COR-L47 (cell line): ENCODE results near the gene PRPS1.
A peak's percentile ranks its signal among the peaks of the same experiment; 100 is the strongest.
"Not testable (repeated sequence)": the region's sequence is repeated elsewhere in the genome, so short reads cannot be mapped to it uniquely, and the experiment has no call there.

Experiments
- DNase-seq: peaks from one replicate; lab custom pipeline; 2025; lab: John Stamatoyannopoulos, UW

Gene PRPS1

DNA sequence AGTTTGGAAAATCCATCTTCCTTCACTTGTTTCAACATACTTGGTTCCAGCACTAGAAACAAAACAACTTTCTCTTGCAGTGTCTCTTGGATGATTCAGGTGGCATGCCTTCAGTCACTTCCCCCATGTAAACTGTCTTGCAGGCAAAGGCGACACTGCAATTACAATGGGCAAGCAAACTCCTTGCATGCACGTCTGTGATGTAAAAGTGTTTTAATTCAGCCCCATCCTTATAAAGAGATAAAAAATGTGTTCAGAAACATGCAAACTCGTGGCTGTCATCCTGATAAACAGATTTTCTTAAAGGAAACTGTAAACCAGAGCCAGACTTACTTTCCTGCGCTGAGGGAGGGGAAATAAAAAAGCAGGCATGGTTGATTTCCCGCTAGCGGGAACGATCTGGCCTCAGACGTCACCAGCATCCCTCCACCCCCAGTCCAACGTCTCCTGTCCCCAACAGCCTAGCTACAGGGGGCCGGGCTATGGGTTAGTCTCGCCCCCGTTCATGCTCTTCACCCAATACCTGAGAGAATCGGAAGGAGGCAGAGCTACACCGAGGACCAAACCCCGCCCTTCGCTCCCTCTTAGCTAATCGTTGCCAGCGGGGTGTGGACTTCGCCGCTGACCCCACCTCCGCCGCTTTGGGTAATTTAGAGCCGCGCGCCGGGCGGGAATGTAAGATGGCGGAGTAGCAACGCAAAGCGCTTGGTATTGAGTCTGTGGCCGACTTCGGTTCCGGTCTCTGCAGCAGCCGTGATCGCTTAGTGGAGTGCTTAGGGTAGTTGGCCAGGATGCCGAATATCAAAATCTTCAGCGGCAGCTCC is at the start of gene PRPS1:
TSS of gene PRPS1 (plus strand) at position 673 of the 824 bp plus-strand sequence. CDS start at position 792, 119 bp downstream.
- peak; percentile 92 for DNase-seq

DNA sequence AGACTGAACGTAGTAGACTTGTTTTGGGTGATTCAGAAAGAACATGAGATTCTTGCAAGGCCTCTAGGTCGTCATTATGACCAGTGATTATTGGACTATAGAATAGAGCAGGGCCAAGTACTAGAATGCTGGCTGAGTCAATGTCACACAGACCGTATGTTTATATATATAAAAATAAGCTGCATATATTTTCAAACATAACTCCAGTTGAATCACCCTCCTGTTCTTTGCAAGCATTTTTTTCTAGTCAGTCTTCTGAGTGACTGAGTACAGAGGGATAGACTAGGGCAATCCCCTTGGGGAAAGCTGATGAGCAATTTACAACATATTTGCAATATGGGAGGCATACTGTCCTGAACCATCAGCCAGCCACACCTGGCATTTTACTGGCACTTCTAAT is 48.4 kb upstream of the PRPS1 start:
- no peak for DNase-seq

DNA sequence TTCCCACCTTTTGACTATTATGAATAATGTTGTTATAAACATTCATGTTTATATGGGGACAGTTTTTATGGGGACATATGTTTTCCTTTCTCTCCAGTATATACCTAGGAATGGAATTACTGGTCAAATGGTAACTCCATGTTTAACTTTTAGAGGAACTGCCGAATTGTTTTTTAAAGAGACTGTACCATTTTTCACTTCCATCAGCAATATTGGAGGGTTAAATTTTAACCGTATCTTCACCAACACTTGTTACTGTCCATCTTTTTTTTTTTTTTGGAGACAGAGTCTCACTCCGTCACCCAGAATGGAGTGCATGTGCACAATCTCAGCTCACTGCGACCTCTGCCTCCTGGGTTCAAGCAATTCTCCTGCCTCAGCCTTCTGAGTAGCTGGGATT is 46.4 kb upstream of the PRPS1 start:
- no peak for DNase-seq

DNA sequence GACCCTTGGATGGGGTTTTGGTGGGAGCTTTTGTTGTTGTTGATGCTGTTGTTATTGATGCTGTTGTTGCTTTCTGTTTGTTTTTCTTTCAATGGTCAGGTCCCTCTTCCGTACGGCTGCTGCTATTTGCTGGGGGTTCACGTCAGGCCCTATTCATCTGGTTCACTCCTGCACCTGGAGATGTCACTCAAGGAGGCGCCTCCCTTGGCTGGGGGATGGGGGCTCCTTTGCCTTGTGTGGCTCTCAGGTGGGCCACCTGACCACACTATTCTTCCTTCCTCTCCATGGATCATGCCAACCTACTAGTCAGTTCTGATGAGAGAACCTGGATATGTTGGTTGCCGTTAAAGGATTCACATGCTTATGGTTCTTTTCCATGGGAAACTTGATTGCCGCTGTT is 39.1 kb upstream of the PRPS1 start:
- no peak for DNase-seq

DNA sequence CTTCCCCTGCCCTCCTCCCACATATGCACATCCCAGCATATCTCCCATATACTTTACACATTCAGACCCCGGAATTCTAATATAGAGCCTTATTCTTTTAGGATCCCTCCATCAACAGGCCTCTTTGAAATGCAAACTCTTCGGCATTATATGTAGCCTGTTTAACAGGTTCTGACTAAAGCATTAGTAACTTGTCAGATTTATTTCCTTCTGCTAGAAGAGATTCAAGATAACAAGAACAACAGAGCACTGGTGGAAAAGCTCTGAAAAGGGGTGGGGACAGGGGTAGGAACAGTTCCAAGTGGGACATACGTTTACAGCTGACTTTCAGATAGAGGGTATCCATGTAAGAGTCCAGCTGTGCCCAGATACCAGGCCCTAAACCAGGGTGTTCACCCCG is 31.7 kb upstream of the PRPS1 start:
- no peak for DNase-seq

DNA sequence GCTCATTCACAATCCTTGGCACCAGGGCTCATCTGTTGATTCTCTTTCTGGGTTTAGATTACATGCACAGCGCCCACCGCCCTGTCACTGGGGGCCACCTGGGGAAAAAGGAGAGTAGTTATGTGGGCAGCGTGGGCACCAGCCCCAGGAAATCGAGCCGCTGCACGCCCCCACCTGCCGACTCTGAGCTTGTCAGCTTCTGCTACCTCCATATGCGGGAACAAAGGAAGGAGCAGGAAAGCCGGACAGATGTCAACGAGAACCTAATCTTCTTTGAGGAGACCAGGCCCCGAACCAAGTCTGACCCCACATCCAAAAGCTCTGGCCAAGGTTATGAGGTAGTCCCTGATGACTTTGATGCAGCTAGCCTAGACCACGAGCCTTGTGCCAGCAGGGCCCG is 31.0 kb upstream of the PRPS1 start:
- no peak for DNase-seq

DNA sequence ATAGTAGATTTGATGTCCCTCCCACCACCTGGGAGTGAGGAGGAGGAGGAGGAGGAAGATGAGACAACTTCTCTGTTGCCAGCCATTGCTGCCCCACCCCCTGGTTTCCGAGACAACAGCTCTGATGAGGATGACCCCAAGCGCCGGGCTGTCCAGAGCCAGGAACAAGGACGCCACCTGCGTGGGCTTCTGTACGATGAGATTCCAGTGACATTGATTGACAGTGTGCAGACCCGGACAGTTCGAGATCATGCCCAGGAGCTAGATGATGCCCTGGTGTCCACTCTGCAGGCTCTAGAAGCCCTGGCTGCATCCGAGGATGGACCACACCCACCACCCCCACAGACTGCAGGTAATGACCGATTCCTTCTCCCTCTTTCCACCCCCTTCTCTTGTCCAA is 30.5 kb upstream of the PRPS1 start:
- DNase-seq, result no peak

DNA sequence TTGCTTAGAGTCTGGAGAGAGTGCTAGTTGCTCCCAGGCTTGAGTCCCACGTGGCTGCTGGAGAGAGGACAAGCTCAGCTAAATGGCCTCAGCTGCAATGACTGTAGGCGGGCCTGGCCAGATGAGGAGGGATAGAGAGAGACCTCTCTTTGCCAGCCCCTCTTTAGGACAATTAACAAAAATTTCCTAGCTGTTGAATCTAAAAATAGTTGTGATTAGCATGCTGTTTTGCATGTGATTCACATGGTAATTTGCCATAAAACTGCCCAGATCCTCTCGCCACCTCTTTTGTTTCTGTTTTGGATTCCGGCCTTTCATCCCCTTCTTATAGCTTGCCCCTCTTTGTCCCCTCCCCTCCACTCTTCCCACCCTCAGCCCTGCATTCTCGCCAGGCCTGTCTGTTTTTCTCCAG is 28.9 kb upstream of the PRPS1 start:
- DNase-seq, result no peak

DNA sequence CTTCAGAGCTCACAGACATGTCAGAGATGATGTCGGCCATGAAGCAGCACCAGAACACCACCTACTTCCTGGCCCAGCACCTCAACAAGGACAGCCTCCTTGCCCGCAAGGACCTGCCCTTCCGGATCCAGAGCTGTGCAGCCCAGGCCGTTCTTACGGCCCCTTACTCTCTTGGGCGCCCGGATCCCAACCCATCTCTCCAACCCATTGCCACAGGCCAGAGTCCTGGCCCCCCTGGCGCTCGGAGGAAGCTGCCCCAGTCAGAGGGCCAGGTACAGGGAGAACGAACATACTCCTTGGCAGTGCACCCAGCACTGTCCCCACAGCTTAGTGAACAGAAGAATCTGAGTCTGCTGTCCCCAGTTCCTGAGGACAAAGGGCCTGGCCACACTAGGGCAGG is 27.9 kb upstream of the PRPS1 start:
- DNase-seq, result no peak

DNA sequence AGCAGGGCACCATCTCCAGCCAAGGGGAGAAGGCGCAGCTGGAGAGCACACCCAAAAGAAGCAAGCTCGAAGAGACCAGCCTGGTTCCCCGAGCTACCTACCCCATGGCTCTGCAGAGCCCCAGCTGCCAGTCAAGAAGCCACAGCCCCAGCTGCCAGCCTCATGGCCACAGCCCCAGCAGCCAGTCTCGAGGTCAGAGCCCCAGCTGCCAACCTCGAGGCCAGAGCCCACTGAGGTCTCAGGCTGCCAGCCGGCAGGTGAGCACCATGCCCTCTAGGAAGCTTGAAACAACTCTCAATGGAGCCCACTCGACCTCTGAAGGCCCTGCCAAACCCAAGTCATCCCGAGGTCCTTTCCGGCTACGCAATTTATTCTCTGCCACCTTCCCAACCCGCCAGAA is 27.0 kb upstream of the PRPS1 start:
- DNase-seq, result no peak

DNA sequence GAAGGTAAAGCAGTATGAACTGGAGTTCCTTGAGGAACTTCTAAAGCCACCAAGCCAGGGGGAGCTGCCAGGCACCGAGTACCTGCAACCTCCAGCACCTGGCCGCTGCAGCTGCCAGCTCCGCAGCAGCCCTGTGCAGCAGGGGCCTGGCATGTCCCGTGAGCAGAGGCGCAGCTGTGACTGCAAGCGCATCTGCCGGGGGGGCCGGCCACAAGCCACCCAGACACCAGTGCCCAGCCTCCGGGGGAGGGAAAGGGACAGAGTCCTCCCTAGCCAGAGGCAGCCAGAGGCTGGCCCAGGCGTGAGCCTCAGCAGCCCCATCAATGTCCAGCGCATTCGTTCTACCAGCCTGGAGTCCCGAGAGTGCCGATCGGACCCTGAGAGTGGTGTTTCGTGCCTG is 26.6 kb upstream of the PRPS1 start:
- no peak for DNase-seq

DNA sequence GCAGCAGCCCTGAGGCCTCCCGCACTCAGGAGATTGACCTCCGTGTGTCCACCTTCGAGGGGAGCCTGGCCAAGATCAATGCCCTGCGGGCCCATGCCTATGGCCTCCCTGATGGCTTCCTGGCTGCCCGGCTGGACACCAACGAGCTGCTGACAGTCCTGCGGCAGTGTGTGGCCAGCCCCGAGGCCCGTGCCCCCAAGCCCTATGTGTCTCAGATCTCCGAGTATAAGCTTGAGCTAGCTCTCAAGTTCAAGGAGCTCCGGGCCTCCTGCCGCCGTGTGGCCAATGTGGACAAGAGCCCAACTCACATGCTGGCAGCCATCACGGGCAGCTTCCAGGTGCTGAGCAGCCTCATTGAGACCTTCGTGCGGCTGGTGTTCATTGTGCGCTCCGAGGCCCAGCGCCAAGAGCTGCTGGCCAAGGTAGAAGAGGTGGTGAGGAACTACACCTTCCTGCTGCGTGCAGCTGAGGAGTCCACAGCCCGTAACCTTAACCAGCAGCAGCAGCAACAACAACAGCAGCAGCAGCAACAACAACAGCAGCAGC is 25.5 kb upstream of the PRPS1 start:
- no peak for DNase-seq

DNA sequence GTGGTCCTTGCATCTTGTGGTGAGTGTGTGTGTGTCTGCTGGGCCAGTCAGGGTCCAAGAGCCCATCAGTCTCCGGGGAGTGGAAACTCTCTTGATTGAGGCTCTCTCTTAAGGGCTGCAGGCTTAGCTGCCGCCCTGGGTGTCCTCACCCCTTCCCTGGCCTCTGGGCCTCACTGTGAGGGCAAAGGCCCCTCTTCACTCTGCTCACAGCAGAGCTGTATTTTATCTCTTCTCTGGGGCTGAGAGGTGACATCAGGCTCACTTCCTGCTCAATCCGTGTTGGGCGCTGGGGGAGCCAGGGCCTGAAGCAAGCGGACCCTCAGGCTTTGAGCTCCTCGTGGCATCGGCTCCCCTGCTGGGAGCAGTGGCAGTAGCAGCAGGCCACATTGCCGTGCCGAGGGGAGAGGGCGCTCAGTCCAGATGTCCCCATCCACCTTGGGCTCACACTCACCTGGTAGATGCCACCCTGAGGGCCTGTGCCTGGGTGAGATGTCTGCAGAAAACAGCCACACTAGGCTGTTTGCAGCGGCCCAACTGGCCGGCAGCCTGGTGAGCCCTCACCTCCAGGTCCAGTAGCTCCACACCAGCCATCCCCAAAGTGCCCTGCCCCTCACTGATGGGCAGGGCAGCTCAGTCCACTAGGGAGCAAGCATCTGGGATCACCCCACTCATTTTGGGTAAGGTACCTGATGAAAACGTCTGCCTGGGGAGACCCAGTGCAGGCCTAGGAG is 24.7 kb upstream of the PRPS1 start:
- no peak for DNase-seq

DNA sequence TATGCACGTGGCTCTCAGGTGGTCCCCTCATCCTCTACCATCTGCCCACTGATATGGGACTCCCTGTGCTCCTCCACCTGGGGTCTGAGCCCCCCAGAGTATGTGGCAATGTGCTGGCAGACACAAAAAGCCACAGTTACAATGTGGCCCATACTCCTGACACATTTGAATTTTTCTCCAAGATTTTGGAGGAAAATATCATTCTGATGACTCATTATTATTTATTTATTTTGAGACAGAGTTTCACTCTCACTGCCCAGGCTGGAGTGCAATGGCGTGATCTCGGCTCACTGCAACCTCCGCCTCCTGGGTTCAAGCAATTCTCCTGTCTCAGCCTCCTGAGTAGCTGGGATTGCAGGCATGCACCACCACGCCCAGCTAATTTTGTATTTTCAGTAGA is 19.2 kb upstream of the PRPS1 start:
- not testable (repeated sequence) for DNase-seq

DNA sequence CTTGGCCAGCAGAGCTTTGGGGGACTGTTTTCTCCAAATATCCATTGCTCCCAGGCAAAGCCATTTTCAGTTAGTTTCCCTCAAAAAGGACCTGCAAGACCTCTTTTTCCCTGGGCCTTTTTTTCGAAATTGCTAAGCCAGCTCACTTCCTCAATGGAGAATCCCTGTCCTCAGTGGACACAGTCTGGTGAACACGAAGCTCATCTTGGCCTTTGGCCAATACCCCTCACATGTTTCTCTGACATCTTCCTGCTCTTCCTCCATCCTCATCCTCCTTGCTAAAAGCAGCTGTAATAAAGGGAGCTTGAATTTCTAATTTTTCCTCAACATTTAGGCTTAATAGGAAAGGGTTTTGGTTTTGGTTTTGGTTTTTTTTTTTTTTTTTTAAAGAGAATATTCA is 17.6 kb upstream of the PRPS1 start:
- DNase-seq, result no peak

DNA sequence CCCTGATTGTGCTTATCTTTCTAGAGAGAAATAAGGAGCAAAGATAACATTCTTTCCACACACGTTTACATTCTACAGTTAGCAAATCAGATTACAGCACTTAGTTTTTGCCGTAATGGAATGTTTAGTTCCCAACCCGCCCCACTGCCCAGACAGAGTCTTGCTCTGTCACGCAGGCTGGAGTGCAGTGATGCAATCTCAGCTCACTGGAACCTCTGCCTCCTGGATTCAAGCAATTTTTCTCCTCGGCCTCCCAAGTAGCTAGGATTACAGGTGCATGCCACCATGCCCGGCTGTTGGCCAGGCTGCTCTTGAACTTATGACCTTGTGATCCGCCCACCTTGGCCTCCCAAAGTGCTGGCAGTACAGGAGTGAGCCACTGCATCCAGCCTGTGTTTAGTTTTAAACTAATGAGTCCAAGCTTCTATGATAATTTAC is 8.4 kb upstream of the PRPS1 start:
- DNase-seq, result no peak

DNA sequence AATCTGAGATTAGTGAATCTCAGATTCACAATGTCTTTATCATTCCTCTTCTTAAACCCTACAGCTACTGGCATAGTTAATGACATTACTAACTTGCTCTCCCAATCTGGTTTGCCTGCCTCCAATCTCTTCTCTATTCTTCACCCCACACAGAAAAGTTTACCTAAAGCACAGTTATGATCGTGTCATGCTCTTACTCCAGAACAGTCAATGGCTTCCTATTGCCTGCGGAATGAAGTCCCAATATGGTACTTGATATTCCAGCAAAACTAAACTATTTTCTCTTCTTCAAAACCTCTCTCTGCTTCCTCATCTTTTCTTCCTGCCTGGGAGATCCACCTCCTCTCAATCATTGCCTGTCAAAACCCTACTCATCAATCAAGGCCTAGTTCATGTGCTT is 3.4 kb upstream of the PRPS1 start:
- DNase-seq, result no peak

DNA sequence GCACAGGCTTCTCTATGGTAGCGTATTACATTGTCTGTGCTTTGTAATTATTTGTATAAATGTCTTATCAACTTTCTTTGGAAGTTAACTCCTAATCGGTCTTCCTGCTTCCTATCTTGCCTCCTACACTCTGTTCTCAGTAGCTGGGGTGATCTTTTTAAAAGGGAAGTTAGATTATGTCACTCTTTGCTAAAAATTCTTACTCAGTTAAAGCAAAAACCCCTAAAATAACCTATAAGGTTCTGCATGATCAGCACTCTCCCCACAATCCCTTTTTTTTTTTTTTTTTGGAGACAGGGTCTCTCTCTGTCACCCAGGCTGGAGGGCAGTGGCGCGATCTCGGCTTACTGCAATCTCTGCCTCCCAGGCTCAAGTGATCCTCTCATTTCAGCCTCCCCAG is 2.6 kb upstream of the PRPS1 start:
- DNase-seq, result no peak

DNA sequence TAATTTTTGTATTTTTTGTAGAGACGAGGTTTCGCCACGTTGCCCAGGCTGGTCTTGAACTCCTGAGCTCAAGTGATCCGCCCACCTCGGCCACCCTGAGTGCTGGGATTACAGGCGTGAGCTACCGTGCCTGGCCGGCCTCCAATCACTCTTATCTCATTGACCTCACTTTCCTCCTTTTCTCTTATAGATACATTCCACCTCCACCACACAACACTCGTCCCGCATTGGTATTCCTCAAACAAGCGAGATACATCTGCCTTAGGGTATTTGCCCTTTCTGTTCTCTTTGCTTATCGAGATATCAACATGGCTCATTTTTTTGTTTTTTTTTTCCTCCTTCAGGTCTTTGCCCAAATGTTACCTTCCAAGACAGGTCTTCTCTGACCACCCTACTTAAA is 1.8 kb upstream of the PRPS1 start:
- no peak for DNase-seq

DNA sequence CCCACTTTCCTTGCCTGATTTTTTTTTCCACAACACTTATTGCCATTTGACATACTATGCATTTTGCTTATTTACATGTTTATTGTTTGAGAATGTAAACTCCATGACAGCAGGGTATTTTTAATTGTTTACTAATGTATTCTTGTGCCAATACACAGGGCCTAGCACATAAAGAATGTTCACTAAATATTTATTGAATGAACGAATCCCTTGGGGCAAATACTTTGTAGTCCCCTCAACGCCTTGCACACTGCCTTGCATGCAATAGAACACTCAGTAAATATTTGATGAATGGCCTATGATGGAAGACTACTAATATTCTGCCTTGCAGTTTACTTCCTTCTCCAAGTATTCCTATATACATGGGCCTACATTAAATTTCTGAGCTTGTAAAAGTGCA is 1.4 kb upstream of the PRPS1 start:
- no peak for DNase-seq

DNA sequence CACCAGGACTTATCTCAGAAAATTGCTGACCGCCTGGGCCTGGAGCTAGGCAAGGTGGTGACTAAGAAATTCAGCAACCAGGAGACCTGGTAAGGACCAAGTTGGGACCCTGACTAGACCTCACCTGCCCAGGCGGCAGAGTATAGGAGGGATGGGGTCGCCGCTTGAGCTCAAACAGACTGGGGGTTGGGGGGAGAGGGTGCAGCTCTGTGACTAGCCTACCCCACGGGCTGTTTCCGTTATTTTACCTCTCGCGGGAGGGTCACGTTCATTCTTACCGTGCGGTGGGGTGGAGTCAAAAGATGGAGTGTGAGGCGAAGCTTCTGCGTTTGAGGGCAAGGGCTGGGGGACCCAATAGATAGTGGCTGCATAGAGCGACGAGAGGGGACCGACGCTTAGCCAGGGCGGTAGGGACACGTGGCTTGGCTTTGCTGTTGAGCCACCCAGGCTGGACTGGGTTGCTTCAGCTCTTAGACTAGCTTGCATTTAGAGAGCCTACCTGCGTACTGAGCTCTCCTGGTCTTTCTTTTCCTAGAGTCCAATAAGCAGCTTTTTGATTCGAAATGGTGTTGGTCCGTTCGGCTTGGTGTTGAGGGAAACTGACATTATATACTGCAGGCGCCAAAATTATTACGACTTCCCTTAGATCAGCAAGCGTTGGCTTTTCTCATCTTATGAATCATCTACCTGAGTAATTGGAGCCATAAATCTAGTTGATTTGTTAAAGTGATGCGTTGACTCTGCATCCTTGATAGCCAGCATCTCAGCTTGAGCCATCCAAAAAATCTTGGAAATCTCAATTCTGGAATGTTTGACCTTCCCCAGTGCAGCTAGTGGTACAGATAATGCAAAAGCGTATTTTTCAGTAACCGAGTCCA is 591 bp downstream of the PRPS1 start:
- peak; percentile 41 for DNase-seq

DNA sequence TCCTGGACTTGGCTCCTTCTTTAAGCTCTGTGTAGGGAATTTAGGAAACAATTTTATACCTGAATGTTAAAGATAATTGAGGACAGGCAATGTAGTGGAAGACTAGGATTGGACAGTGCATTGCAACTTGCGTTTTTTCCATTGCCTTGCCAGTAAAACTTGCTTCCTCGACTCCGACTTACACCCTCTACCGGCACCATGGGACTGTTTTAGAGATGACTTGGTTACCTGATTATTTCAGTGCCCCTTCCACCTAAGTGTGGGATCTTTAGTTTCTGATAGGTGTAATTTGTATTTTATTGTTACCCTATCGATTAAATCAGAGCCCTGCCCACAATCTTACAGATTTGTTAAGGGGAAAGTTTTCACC is 1.2 kb downstream of the PRPS1 start:
- DNase-seq, result no peak
